GM18909 (cell line): ENCODE results near the gene CNTN4.
A peak's percentile ranks its signal among the peaks of the same experiment; 100 is the strongest.
"Not testable (repeated sequence)": the region's sequence is repeated elsewhere in the genome, so short reads cannot be mapped to it uniquely, and the experiment has no call there.

ENCODE experiments used
- ATAC-seq: cut with Tn5 transposase; IDR thresholded peaks from one replicate; pipeline ENCODE4 v1.9.1; 2021; ENCODE audit warnings: mild to moderate bottlenecking; ENCODE audit not compliant: unreplicated experiment, poor library complexity

Gene CNTN4

DNA sequence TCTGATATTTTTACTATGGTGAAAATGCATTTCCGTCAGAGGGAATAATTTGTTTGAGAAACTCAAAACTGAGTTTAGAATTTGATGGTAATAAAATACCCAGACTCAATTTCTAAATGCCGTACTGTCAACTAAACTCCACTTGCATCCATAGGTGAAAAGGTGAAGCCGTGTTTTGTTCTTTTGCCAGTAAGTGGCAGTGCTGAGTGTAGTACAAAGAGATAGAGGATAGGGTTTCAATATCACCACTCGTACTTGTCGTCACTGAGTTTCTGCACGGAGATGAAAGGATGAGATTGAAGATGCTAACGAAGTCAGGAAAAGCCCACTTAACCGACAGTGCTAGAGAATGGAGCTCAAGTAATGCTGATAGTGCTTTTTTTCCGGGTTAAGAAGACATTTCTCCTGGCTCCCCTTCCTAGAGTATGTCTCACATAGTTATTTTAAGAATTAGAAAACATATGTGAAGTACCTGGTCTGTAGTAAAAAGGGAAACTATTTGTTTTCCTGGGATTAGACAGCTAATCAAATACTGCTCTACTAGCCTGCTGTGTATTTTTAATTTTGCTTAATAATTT lies 666.4 kb downstream of the CNTN4 start:
- peak; percentile 77 for ATAC-seq

GRCh38 chr3:2770451-2770850 lies 671.8 kb downstream of the CNTN4 start:
- ATAC-seq, result peak; percentile 8

DNA sequence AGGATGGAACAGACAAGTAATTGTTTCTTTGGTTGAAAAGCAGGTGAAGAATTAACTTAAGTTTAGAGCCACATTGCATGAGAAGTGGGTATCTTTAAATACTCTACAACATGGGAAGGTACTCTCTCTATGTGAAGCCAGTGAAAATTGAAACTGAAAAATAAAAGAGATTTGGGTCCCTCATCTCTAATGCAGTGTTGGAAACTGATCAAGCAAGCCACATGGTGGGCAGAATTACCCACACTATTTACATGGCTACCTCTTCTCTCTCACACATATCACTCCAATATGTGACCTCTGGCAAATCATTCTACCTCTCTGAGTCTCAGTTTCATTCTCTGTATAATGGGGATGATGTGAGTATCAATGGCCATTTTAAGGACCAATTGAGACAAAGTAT lies 672.5 kb downstream of the CNTN4 start:
- ATAC-seq, result peak; percentile 83

DNA sequence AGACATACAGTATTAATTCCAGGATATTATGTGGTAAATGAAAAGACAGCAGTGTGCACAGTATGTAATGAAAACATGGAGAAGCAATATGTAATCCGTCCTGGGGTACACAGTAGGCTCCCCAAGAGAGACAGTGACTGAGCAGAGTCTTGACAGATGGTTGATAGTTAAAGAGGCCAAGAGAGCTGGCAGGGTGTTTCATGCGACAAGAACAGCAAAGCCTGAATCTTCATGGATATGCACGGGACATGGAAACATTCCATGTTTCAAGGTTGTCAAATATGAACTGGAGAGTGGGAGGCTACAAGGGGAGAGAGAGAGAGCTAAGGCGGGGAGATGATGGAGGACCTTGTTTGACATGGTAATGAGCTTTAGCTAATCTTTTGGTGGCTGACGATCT lies 673.1 kb downstream of the CNTN4 start:
- no peak for ATAC-seq

DNA sequence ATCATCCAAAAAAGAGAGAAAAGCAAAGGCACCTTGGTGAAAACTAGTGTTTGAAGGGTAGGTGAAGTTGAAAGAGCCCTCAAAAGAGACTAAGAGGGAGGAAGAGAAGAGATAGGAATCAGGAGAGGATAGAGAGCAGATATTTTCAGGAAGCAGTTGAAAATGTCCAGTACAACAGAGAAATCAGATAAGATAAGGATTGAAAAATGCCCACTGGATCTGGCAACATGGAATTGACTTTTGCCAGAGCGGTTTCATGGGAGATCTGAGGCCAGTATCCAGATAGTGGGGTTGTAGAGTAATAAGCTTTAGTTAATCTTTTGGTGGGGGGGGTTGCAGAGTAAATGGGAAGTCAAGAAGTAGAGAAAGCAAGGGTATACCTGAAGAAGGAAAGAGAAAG lies 674.1 kb downstream of the CNTN4 start:
- ATAC-seq, result no peak

GRCh38 chr3:2774481-2775249 lies 676.0 kb downstream of the CNTN4 start:
- ATAC-seq, result no peak

DNA sequence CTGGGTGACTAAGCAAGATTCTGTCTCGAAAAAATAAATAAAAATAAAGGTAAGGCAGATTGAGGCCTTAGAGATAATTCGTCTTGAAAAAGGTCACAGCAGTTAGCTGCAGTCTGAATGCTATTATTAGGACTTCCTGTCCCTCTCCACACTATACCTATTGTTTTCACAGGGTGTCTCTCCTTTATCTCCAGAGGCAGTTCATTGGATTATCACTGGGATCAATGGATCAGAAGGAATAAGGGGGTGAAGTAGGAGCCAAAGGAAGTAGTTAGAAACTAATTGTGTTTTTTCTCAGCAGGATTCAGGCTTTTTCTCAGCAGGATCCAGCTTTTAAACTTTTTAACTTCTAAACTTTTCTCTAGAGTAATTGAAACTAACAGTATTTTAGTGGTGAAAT lies 684.6 kb downstream of the CNTN4 start:
- no peak for ATAC-seq

- no peak for ATAC-seq
Observed at GRCh38 chr3:2784627-2785026, 686.0 kb downstream of the CNTN4 start.

DNA sequence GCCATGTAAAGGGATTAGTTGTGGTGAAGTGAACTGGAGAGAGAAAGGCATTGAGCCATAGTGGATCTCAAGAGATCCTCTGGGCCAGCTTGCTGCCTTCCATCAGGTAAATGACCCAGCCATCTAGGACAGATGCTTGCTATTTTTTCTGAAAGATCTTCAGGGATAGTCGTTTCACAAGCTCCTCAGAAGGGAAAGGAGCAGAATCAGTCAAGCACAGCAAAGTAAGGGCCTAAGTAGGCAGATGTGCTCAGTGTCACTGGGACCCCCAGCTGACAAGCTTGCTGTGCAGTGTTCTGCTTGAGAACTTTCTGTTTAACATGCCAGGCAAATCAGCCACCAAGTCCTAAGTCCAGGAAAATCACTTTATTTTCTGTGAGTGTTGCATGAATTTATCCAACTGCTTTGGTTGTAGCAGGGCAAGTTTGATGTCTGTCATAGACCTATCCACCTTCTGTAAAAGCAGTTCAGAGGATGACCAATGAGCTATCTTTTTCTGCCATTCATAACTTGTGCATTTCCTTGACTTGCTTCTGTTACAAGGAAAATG lies 691.7 kb downstream of the CNTN4 start:
- ATAC-seq, result no peak

GRCh38 chr3:2792432-2792831 lies 693.8 kb downstream of the CNTN4 start:
- no peak for ATAC-seq

DNA sequence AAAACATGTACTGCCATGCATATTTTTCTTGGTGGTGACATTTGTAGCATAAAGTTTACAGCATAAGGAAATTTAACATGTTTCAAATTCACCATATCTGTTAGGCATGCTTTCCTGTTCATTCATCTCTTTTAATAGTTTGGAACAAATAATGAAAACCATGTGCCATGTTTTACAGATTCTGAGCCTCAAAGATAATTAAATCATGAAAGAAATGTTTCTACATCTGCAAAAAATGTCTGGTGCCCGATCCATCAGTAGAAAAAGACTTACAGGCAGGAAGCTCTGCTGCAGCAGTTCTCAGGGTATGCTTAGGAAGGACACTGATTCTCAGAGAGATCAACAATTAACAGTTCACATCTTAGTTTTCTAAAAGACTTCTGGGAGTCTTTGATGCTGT lies 695.3 kb downstream of the CNTN4 start:
- no peak for ATAC-seq

GRCh38 chr3:2802429-2802828 lies 703.8 kb downstream of the CNTN4 start:
- ATAC-seq, result no peak

DNA sequence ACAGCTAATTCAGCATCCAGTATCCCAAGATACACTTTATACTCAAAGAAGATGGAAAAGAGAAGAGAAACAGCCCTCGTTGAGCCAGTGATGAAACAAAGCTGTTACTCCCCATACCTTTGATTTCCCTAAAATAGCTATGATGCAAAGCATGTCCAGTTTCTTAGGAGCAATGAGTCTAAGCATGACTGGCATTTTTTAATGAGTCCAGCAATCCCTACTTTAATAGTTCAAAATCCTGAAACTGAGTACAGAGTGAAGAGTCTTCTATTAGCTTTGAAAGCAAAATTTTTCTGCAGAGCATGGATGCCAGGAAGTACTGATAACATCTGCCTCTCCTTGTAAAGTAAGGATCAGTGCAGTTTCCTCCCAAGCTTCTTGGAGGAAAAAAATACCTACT lies 708.8 kb downstream of the CNTN4 start:
- ATAC-seq, result no peak

GRCh38 chr3:2810723-2811122 lies 712.1 kb downstream of the CNTN4 start:
- no peak for ATAC-seq

- ATAC-seq, result no peak
Observed at GRCh38 chr3:2819571-2819970, 720.9 kb downstream of the CNTN4 start.

DNA sequence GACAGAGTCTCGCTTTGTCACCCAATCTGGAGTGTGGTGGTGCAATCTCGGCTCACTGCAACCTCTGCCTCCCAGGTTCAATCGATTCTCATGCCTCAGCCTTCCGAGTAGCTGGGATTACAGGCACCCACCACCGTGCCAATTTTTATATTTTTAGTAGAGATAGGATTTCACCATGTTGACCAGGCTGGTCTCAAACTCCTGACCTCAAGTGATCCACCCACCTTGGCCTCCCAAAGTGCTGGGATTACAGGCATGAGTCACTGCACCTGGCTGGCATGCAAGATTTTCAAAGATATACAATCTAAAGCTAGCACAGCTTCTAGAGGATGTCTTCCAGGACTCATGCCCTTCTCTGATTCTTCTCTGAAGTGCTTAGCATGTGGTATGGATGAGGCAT lies 722.3 kb downstream of the CNTN4 start:
- ATAC-seq, result not testable (repeated sequence)

DNA sequence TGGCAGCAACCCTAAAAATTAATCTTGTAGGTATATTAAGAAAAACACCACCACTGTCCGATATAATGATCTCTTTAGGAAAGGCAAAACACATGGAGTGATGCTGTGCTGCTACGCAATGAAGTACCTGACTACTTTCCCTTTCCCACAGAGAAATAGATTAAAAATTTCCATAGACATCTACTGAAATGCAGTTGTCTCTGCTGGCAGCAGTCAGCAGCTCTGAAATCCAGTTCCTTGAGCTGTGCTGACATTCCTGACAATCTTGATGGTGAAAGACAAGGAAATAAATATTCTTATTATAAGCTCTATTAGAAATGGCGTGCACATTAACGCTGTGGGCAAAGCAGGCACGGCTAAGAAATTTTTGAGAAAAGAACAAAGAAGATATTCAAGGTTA lies 723.9 kb downstream of the CNTN4 start:
- no peak for ATAC-seq

DNA sequence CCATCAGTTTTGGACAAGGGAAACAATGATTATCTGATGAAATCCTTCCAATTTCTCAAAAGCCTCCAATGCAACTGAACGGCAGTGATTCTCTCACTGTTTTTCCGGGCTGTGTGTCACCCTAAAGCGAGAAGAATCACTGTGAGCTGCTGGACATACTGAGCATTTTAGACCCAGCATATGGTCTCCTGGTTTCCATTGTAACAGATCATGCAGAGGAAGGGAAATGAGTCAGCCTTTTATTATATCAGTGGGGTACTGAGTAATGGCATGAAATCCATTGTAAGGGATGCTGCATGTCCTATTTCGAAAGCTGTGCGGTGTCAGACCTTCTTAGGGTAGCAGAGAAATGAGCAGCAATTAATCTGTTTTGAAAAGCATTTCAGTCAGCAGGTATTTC lies 724.4 kb downstream of the CNTN4 start:
- ATAC-seq, result no peak

DNA sequence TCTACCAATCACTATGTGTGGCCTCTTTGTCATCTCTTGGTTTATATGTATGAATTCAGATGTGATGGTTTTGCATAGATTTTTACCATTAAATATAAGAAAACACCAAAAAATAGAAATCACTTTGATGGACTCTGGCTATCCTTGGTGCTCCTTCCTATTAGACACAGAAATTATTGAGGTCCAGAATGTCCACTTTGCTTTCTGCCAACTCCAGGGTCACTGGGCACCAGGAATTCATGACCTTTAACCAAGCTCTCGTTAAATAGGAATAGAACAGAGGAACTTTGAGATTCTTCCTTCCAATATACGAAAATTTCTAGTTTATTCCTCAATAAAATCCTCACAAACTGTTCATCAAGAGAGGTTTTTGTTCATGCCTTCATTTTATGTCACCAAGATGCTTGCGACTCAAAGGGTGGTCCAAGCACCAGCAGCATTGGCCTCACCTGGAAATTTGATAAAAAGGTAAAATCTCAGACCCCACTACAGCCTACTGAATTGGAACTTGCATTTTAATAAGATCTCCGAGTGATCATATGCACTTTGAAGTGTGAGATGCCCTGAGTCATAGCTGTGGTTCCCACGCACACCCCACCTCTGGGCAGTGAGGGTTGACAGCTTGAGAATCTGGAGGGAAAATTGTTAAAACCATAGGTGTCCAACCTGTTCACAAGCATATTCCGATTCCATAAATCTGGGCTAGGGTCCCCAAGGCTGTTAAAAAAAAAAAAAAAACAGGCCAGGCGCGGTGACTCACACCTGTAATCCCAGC lies 725.0 kb downstream of the CNTN4 start:
- ATAC-seq, result no peak

DNA sequence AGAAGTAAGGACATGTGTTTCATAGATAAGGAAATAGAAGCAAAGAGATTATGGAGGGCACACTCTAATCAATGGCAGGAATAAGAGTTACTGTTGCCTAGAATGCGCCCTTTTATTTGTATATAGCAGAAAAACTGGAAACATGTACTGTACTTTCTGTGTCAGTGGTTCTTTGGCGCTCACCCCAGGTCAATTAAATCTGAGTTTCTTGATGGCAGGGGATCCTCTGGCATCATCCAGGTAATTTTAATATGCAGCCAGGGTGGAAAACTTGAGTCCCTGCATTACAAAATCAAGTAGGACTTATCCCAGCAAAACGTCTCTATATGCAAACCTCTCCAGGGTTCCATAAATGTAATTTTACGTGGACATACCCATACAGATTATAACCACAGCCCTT lies 727.4 kb downstream of the CNTN4 start:
- ATAC-seq, result no peak

DNA sequence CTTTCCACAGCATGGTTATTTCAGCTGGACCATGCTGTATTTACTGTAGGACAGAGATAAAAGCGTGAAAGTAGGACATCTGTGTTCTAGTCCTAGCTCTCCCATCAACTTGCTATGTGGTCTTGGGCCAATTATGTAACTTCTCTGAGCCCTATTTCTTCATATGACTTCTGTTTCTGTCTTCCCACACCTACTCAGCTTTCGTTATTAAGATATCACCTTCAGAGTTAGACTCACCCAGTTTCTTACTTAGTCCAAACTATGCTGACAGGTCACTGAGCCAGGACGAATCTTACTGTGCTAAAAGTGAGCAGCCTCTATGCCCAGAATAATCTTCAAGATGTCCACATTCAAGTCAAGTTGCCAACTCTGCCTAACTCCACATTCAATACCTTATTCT lies 727.8 kb downstream of the CNTN4 start:
- no peak for ATAC-seq
